Natural killer cell treated with Interleukin-12 subunit alpha and Interleukin-12 subunit beta and Interleukin-15 and Interleukin-18, amount 100 ng/mL, for 72 hours (primary cell): Measurements from ENCODE around the gene RBM6. TPM values are rescaled to one million over a fixed set of nuclear protein-coding genes. Genes with fewer than 3 reads are reported as not detected.

Source experiments
- ATAC-seq, 2 donors: fragments of 150-1000 bp; cut with Tn5 transposase in 1 of 2; sonication (Bioruptor Pico), chemical (Tn5 transposase) in 1 of 2; 2 replicates each; pipeline ENCODE4 v1.10.0; 2021
- DNase-seq: peaks from one replicate; pipeline ENCODE4 v3.0.0; 2022; ENCODE audit warnings: low spot score
- H3K27ac Mint-ChIP-seq, 2 donors: 1 replicate in 1 of 2; 2 replicates in 1 of 2; pipeline ENCODE4 v1.8.0; 2022; ENCODE audit warnings: mixed read lengths in 2 of 2, mild to moderate bottlenecking in 1 of 2, moderate library complexity in 1 of 2
- H3K27me3 Mint-ChIP-seq, 2 donors: 1 replicate in 1 of 2; 2 replicates in 1 of 2; pipeline ENCODE4 v1.8.0; 2022; ENCODE audit warnings: mixed read lengths in 2 of 2
- H3K36me3 Mint-ChIP-seq: one replicate; pipeline ENCODE4 v1.8.0; 2022; ENCODE audit warnings: mixed read lengths
- H3K4me1 Mint-ChIP-seq, 2 donors: 1 replicate in 1 of 2; 2 replicates in 1 of 2; pipeline ENCODE4 v1.8.0; 2022; ENCODE audit warnings: low read depth in 2 of 2, mixed read lengths in 2 of 2, mild to moderate bottlenecking in 1 of 2
- H3K4me3 Mint-ChIP-seq: one replicate; pipeline ENCODE4 v1.8.0; 2022; ENCODE audit warnings: mixed read lengths
- H3K9me3 Mint-ChIP-seq: 2 replicates; pipeline ENCODE4 v1.8.0; 2022; ENCODE audit warnings: mixed read lengths
- total RNA-seq, 2 donors: library from RNA; stranded (reverse); gene quantifications; one replicate each; pipeline ENCODE4 v1.2.3, GENCODE V29; 2022

Gene RBM6
- total RNA-seq, 2 donors from 2014 or later, result 96.6 to 149 TPM

- ATAC-seq (no peak), DNase-seq (no peak)
- Mint-ChIP-seq H3K4me1 (peaks cover 0 to 4% of the 10 kb centered on the region in 2 donors), H3K36me3 (peaks cover 12% of the 10 kb centered on the region), H3K9me3 (no peaks in the 10 kb centered on the region), H3K27me3 (no peaks in the 10 kb centered on the region), H3K4me3 (no peak overlapping the region), H3K27ac (no peak overlapping the region)
Observed at GRCh38 chr3:50100956-50101845, 161.3 kb downstream of the RBM6 start.

- peaks cover 24% of the 10 kb centered on the region for H3K36me3 Mint-ChIP-seq
Observed at GRCh38 chr3:50102558-50102957, 162.6 kb downstream of the RBM6 start.

GRCh38 chr3:50111757-50112156 lies 171.8 kb downstream of the RBM6 start:
- H3K4me3 Mint-ChIP-seq, result peak overlapping the region; percentile 26
- H3K27ac Mint-ChIP-seq, result peak overlapping the region; percentile 63 to 69
- ATAC-seq (peak; percentile 59 to 73), DNase-seq (no peak)
- H3K9me3 Mint-ChIP-seq, result no peaks in the 10 kb centered on the region
- peaks cover 54% of the 10 kb centered on the region for H3K36me3 Mint-ChIP-seq
- peaks cover 10 to 22% of the 10 kb centered on the region in 2 donors for H3K4me1 Mint-ChIP-seq
- H3K27me3 Mint-ChIP-seq, result no peaks in the 10 kb centered on the region

More at GRCh38 chr3:50102558-50102957, 162.6 kb downstream of the RBM6 start:
- Mint-ChIP-seq H3K4me3 (no peak overlapping the region), H3K4me1 (no peaks in the 10 kb centered on the region), H3K27me3 (no peaks in the 10 kb centered on the region), H3K27ac (no peak overlapping the region), H3K9me3 (no peaks in the 10 kb centered on the region)
- ATAC-seq (no peak), DNase-seq (no peak)

GRCh38 chr3:50112462-50112861 lies 172.5 kb downstream of the RBM6 start:
- H3K36me3 Mint-ChIP-seq, result peaks cover 52% of the 10 kb centered on the region
- no peak for ATAC-seq

GRCh38 chr3:50117120-50117519 lies 177.2 kb downstream of the RBM6 start:
- Mint-ChIP-seq H3K9me3 (no peaks in the 10 kb centered on the region), H3K27ac (no peak overlapping the region), H3K27me3 (no peaks in the 10 kb centered on the region), H3K4me3 (no peak overlapping the region), H3K4me1 (peaks cover 0 to 12% of the 10 kb centered on the region in 2 donors), H3K36me3 (peaks cover 37% of the 10 kb centered on the region)
- ATAC-seq (no peak), DNase-seq (no peak)

More at GRCh38 chr3:50112462-50112861, 172.5 kb downstream of the RBM6 start:
- H3K9me3 Mint-ChIP-seq, result no peaks in the 10 kb centered on the region
- no peak overlapping the region for H3K27ac Mint-ChIP-seq
- peaks cover 10 to 22% of the 10 kb centered on the region in 2 donors for H3K4me1 Mint-ChIP-seq
- no peaks in the 10 kb centered on the region for H3K27me3 Mint-ChIP-seq
- no peak for DNase-seq
- H3K4me3 Mint-ChIP-seq, result no peak overlapping the region

- Mint-ChIP-seq H3K4me3 (no peak overlapping the region), H3K9me3 (no peaks in the 10 kb centered on the region), H3K36me3 (peaks cover 36% of the 10 kb centered on the region), H3K27ac (no peak overlapping the region), H3K27me3 (no peaks in the 10 kb centered on the region), H3K4me1 (peaks cover 0 to 10% of the 10 kb centered on the region in 2 donors)
- no peak for ATAC-seq
- no peak for DNase-seq
Observed at GRCh38 chr3:50118237-50118636, 178.3 kb downstream of the RBM6 start.

GRCh38 chr3:50119786-50120185 lies 179.8 kb downstream of the RBM6 start:
- ATAC-seq (no peak), DNase-seq (no peak)
- Mint-ChIP-seq H3K27ac (no peak overlapping the region), H3K36me3 (peaks cover 23% of the 10 kb centered on the region), H3K9me3 (no peaks in the 10 kb centered on the region), H3K4me3 (no peak overlapping the region), H3K27me3 (no peaks in the 10 kb centered on the region), H3K4me1 (peaks cover 0 to 6% of the 10 kb centered on the region in 2 donors)

- no peak for DNase-seq
- Mint-ChIP-seq H3K27ac (no peak overlapping the region), H3K4me1 (peaks cover 0 to 5% of the 10 kb centered on the region in 2 donors), H3K9me3 (no peaks in the 10 kb centered on the region), H3K4me3 (no peak overlapping the region), H3K27me3 (no peaks in the 10 kb centered on the region), H3K36me3 (peaks cover 17% of the 10 kb centered on the region)
- no peak for ATAC-seq
Observed at GRCh38 chr3:50120364-50121071, 180.6 kb downstream of the RBM6 start.

GRCh38 chr3:50121072-50122032 lies 181.4 kb downstream of the RBM6 start:
- peak; percentile 75 to 80 for ATAC-seq
- H3K27me3 Mint-ChIP-seq, result no peaks in the 10 kb centered on the region
- peaks cover 0 to 2% of the 10 kb centered on the region in 2 donors for H3K4me1 Mint-ChIP-seq
- no peak for DNase-seq
- peaks cover 9% of the 10 kb centered on the region for H3K36me3 Mint-ChIP-seq
- no peak overlapping the region for H3K27ac Mint-ChIP-seq
- no peaks in the 10 kb centered on the region for H3K9me3 Mint-ChIP-seq
- H3K4me3 Mint-ChIP-seq, result no peak overlapping the region

- Mint-ChIP-seq H3K4me1 (peaks cover 0 to 2% of the 10 kb centered on the region in 2 donors), H3K27me3 (no peaks in the 10 kb centered on the region), H3K27ac (peak overlapping the region in 1 of 2 donors; percentile 33), H3K36me3 (peaks cover 2% of the 10 kb centered on the region), H3K4me3 (no peak overlapping the region), H3K9me3 (no peaks in the 10 kb centered on the region)
- no peak for ATAC-seq
- no peak for DNase-seq
Observed at GRCh38 chr3:50122071-50122470, 182.1 kb downstream of the RBM6 start.

- Mint-ChIP-seq H3K4me3 (no peak overlapping the region), H3K27ac (peak overlapping the region in 1 of 2 donors; percentile 33)
Observed at GRCh38 chr3:50122661-50123391, 182.9 kb downstream of the RBM6 start.

GRCh38 chr3:50123394-50124051 lies 183.6 kb downstream of the RBM6 start:
- no peak overlapping the region for H3K4me3 Mint-ChIP-seq
- no peaks in the 10 kb centered on the region for H3K36me3 Mint-ChIP-seq
- H3K27me3 Mint-ChIP-seq, result no peaks in the 10 kb centered on the region
- peaks cover 0 to under 1% of the 10 kb centered on the region in 2 donors for H3K4me1 Mint-ChIP-seq
- no peaks in the 10 kb centered on the region for H3K9me3 Mint-ChIP-seq
- no peak for ATAC-seq
- no peak for DNase-seq
- H3K27ac Mint-ChIP-seq, result no peak overlapping the region

More at GRCh38 chr3:50122661-50123391, 182.9 kb downstream of the RBM6 start:
- no peaks in the 10 kb centered on the region for H3K9me3 Mint-ChIP-seq
- no peaks in the 10 kb centered on the region for H3K27me3 Mint-ChIP-seq
- ATAC-seq (peak in 1 of 2 donors; percentile 7), DNase-seq (no peak)
- H3K4me1 Mint-ChIP-seq, result peaks cover 0 to 2% of the 10 kb centered on the region in 2 donors
- H3K36me3 Mint-ChIP-seq, result no peaks in the 10 kb centered on the region
